ENCODE results near the gene AOC2.
"Not testable (repeated sequence)": the region's sequence is repeated elsewhere in the genome, so short reads cannot be mapped to it uniquely, and the experiment has no call there.

AOC2 gene

DNA sequence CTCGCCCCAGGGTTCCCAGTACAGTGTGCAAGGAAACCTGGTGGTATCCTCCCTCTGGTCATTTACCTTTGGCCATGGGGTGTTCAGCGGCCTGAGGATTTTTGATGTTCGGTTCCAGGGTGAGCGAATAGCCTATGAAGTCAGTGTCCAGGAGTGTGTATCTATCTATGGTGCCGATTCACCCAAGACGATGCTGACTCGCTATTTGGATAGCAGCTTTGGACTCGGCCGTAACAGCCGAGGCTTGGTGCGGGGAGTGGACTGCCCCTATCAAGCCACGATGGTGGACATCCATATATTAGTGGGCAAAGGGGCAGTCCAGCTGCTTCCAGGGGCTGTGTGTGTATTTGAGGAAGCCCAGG is 1.2 kb downstream of the AOC2 start:
- Histone ChIP-seq H3K27me3 (ENCODE audit: insufficient read depth, insufficient read length) (no peaks in the 10 kb centered on the region), H3K4me3 (ENCODE audit: insufficient read length, low read depth) (no peak overlapping the region), H3K9me3 (ENCODE audit: insufficient read depth, low read length) (no peaks in the 10 kb centered on the region), H3K36me3 (ENCODE audit: insufficient read depth, insufficient read length, low read length) (peaks cover 56% of the 10 kb centered on the region), H3K9ac (ENCODE audit: insufficient read length, low read depth) (no peak overlapping the region), H3K4me1 (ENCODE audit: insufficient read depth, insufficient read length) (no peaks in the 10 kb centered on the region)
- TF ChIP-seq ZNF274 (IDR thresholded peaks at IDR 0.05; ENCODE audit: low read depth, low read length) (no peak), SUZ12 (IDR thresholded peaks at IDR 0.05; ENCODE audit: extremely low read depth, insufficient read depth, insufficient read length) (no peak), YY1 (IDR thresholded peaks at IDR 0.05; ENCODE audit: insufficient read depth, insufficient read length) (no peak)
- no peak for DNase-seq (ENCODE audit: low read depth, low spot score)

DNA sequence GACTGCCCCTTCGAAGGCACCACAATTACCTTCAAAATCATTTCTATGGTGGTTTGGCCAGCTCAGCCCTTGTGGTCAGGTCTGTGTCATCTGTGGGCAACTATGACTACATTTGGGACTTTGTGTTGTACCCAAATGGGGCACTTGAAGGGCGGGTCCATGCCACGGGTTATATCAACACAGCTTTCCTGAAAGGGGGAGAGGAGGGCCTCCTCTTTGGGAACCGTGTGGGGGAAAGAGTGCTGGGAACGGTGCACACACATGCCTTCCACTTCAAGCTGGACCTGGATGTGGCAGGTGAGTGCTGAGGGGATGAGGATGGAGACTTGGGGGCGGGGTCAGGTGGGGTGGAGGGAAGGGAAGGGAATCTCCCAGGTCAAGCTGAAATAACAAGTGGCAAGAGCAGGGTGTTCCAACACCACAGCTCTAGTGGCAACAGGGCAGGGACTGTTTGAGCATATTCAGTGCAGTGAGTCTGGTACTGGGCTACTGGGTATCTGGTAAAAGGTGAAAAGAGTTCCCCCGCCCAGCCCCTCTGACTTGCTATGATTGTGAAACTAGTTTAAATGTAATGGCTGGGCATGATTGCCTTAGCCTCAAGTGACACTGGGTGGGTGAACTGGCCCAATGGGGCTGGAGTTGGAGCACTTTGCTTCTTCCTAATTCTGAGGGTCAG is 1.7 kb downstream of the AOC2 start:
- peaks cover 53% of the 10 kb centered on the region for H3K36me3 ChIP-seq (ENCODE audit: insufficient read depth, insufficient read length, low read length)
- no peaks in the 10 kb centered on the region for H3K27me3 ChIP-seq (ENCODE audit: insufficient read depth, insufficient read length)
- no peaks in the 10 kb centered on the region for H3K4me1 ChIP-seq (ENCODE audit: insufficient read depth, insufficient read length)
- no peak for TF ChIP-seq YY1 (IDR thresholded peaks at IDR 0.05; ENCODE audit: insufficient read depth, insufficient read length)
- TF ChIP-seq ZNF274 (IDR thresholded peaks at IDR 0.05; ENCODE audit: low read depth, low read length) = no peak
- no peak for TF ChIP-seq SUZ12 (IDR thresholded peaks at IDR 0.05; ENCODE audit: extremely low read depth, insufficient read depth, insufficient read length)
- no peak overlapping the region for H3K9ac ChIP-seq (ENCODE audit: insufficient read length, low read depth)
- DNase-seq (ENCODE audit: low read depth, low spot score) = no peak
- no peaks in the 10 kb centered on the region for H3K9me3 ChIP-seq (ENCODE audit: insufficient read depth, low read length)
- H3K4me3 ChIP-seq (ENCODE audit: insufficient read length, low read depth) = no peak overlapping the region

DNA sequence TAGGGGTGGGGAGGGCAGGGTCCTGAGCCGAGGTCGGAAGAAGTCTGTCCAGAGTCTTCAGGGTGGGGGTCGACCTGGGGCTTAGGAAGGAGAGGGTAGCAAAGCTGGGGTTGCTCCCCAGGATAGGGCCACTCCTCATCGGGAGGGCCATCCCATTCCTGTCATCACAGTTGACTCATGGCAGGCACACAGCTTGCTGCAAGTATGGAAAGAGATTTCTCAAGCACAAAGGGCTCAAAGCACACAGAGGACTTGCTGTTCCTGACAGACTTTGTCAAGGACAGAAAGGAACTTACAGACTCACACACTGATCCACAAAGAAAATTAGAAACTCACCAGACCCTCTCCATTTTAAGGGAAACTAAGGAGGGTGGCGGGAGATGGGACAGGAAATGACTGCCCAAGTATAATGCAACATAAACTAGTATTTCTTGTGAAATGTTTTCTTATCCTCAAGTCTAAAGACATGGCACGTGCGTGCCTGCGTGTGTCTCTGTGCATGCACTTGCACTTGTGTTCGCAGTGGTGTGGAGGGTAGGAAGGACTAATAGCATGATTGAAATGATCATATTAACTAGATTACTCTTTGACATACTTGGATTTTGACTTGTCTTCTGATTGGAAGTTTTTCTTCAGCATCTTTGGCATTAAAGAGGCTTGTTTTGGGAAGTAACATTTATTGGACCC is 2.4 kb downstream of the AOC2 start:
- peaks cover 47% of the 10 kb centered on the region for H3K36me3 ChIP-seq (ENCODE audit: insufficient read depth, insufficient read length, low read length)
- no peak for TF ChIP-seq ZNF274 (IDR thresholded peaks at IDR 0.05; ENCODE audit: low read depth, low read length)
- TF ChIP-seq YY1 (IDR thresholded peaks at IDR 0.05; ENCODE audit: insufficient read depth, insufficient read length) = no peak
- TF ChIP-seq SUZ12 (IDR thresholded peaks at IDR 0.05; ENCODE audit: extremely low read depth, insufficient read depth, insufficient read length) = no peak
- no peak overlapping the region for H3K9ac ChIP-seq (ENCODE audit: insufficient read length, low read depth)
- no peaks in the 10 kb centered on the region for H3K4me1 ChIP-seq (ENCODE audit: insufficient read depth, insufficient read length)
- no peaks in the 10 kb centered on the region for H3K27me3 ChIP-seq (ENCODE audit: insufficient read depth, insufficient read length)
- no peak overlapping the region for H3K4me3 ChIP-seq (ENCODE audit: insufficient read length, low read depth)
- H3K9me3 ChIP-seq (ENCODE audit: insufficient read depth, low read length) = no peaks in the 10 kb centered on the region
- DNase-seq (ENCODE audit: low read depth, low spot score) = no peak

DNA sequence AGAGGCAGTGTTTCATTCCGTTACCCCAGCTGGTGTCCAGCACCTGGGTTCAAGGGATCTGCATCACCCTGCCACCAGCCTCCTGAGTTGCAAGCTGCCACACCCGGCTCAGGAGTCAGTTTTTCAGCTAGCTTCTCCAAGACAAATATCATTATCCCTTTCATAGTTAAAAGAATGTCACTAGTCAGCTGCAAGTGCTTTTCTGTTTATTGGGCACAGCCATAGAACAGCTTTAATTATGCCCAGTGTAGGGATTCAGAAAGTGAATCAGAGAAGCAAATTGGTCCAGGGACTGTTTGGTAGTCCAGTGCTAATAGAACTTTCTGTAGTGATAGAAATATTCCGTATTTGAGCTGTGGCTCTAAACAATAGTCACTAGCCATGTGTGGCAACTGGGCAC is 3.7 kb downstream of the AOC2 start:
- Histone ChIP-seq H3K9ac (ENCODE audit: insufficient read length, low read depth) (no peak overlapping the region), H3K4me1 (ENCODE audit: insufficient read depth, insufficient read length) (no peaks in the 10 kb centered on the region), H3K36me3 (ENCODE audit: insufficient read depth, insufficient read length, low read length) (peaks cover 33% of the 10 kb centered on the region), H3K27me3 (ENCODE audit: insufficient read depth, insufficient read length) (no peaks in the 10 kb centered on the region), H3K9me3 (ENCODE audit: insufficient read depth, low read length) (no peaks in the 10 kb centered on the region), H3K4me3 (ENCODE audit: insufficient read length, low read depth) (no peak overlapping the region)
- TF ChIP-seq SUZ12 (IDR thresholded peaks at IDR 0.05; ENCODE audit: extremely low read depth, insufficient read depth, insufficient read length) = no peak
- no peak for TF ChIP-seq ZNF274 (IDR thresholded peaks at IDR 0.05; ENCODE audit: low read depth, low read length)
- no peak for TF ChIP-seq YY1 (IDR thresholded peaks at IDR 0.05; ENCODE audit: insufficient read depth, insufficient read length)
- no peak for DNase-seq (ENCODE audit: low read depth, low spot score)

DNA sequence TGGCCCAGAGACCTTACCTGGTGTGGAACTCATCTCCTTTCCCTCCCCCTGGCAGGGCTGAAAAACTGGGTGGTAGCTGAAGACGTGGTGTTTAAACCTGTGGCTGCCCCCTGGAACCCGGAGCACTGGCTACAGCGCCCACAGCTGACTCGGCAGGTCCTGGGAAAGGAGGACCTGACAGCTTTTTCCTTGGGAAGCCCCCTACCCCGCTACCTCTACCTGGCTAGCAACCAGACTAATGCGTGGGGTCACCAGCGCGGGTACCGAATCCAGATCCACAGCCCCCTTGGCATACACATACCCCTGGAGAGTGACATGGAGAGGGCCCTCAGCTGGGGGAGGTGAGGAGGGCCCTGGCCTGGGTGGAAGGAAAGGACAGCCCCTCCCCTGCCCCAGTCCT is 4.7 kb downstream of the AOC2 start:
- Histone ChIP-seq H3K4me3 (ENCODE audit: insufficient read length, low read depth) (no peak overlapping the region), H3K9me3 (ENCODE audit: insufficient read depth, low read length) (no peaks in the 10 kb centered on the region), H3K9ac (ENCODE audit: insufficient read length, low read depth) (no peak overlapping the region), H3K27me3 (ENCODE audit: insufficient read depth, insufficient read length) (no peaks in the 10 kb centered on the region), H3K36me3 (ENCODE audit: insufficient read depth, insufficient read length, low read length) (peaks cover 24% of the 10 kb centered on the region), H3K4me1 (ENCODE audit: insufficient read depth, insufficient read length) (no peaks in the 10 kb centered on the region)
- TF ChIP-seq ZNF274 (IDR thresholded peaks at IDR 0.05; ENCODE audit: low read depth, low read length) (no peak), SUZ12 (IDR thresholded peaks at IDR 0.05; ENCODE audit: extremely low read depth, insufficient read depth, insufficient read length) (no peak), YY1 (IDR thresholded peaks at IDR 0.05; ENCODE audit: insufficient read depth, insufficient read length) (no peak)
- DNase-seq (ENCODE audit: low read depth, low spot score) = no peak

DNA sequence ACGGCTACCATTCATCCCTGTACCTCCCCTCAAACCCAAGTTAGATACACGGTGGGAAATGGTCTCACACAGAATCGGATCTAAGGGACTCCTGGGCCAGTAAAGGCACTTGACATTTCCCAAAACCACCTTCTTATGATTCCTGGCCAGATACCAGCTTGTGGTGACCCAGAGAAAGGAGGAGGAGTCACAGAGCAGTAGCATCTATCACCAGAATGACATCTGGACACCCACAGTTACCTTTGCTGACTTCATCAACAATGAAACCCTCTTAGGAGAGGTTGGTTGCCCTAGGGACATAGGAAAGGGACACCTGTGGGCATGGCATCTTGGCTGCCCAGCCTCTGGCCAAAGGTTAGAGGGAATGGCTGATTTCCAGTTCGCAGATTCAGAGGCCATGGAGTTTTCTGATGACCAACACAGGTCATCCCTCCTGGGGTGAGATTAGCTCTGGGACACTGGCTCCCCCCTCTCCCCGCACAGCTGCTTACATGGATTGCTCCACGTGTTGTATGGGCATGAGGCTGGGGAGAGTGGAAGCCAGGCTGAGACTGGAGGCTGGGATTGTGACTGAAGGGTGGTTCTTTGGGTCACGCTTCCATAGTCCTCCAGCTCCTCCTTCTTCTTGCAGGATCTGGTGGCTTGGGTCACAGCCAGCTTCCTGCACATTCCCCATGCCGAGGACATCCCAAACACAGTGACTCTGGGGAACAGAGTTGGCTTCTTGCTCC is 5.2 kb downstream of the AOC2 start:
- H3K9ac ChIP-seq (ENCODE audit: insufficient read length, low read depth) = no peak overlapping the region
- TF ChIP-seq ZNF274 (IDR thresholded peaks at IDR 0.05; ENCODE audit: low read depth, low read length) (no peak), YY1 (IDR thresholded peaks at IDR 0.05; ENCODE audit: insufficient read depth, insufficient read length) (no peak), SUZ12 (IDR thresholded peaks at IDR 0.05; ENCODE audit: extremely low read depth, insufficient read depth, insufficient read length) (no peak)
- no peak for DNase-seq (ENCODE audit: low read depth, low spot score)
- H3K9me3 ChIP-seq (ENCODE audit: insufficient read depth, low read length) = no peaks in the 10 kb centered on the region
- H3K27me3 ChIP-seq (ENCODE audit: insufficient read depth, insufficient read length) = no peaks in the 10 kb centered on the region
- no peak overlapping the region for H3K4me3 ChIP-seq (ENCODE audit: insufficient read length, low read depth)
- peaks cover 18% of the 10 kb centered on the region for H3K36me3 ChIP-seq (ENCODE audit: insufficient read depth, insufficient read length, low read length)
- H3K4me1 ChIP-seq (ENCODE audit: insufficient read depth, insufficient read length) = no peaks in the 10 kb centered on the region

DNA sequence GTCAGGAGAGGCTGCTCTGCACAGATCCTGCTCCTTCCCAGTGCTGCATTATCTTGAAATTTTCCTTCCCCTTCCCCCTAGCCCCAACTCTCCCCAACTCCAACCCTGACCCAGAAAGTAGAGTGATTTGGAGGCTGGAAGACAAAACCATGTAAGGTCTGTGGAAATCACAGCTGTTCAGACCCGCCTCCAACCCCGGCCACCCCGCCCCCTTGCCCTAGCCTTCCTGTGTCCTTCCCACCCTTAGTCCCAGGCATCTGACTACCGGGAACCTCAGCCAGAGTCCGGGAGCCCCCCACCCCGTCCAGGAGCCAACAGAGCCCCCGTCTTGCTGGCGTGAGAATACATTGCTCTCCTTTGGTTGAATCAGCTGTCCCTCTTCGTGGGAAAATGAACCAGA is 6.6 kb downstream of the AOC2 start, which contains the start of gene AOC3:
Gene AOC3, plus strand, starts transcription at position 246 of the 400 bp plus-strand sequence. Its CDS starts 145 bp downstream, at position 391.
- Histone ChIP-seq H3K27me3 (ENCODE audit: insufficient read depth, insufficient read length) (no peaks in the 10 kb centered on the region), H3K4me3 (ENCODE audit: insufficient read length, low read depth) (no peak within 1 kb of the TSS), H3K36me3 (ENCODE audit: insufficient read depth, insufficient read length, low read length) (peaks cover 4% of the 10 kb centered on the region), H3K9me3 (ENCODE audit: insufficient read depth, low read length) (no peaks in the 10 kb centered on the region), H3K4me1 (ENCODE audit: insufficient read depth, insufficient read length) (no peaks in the 10 kb centered on the region), H3K9ac (ENCODE audit: insufficient read length, low read depth) (no peak within 1 kb of the TSS)
- DNase-seq (ENCODE audit: low read depth, low spot score) = no peak
- TF ChIP-seq YY1 (IDR thresholded peaks at IDR 0.05; ENCODE audit: insufficient read depth, insufficient read length) (no peak), SUZ12 (IDR thresholded peaks at IDR 0.05; ENCODE audit: extremely low read depth, insufficient read depth, insufficient read length) (no peak), ZNF274 (IDR thresholded peaks at IDR 0.05; ENCODE audit: low read depth, low read length) (no peak)

DNA sequence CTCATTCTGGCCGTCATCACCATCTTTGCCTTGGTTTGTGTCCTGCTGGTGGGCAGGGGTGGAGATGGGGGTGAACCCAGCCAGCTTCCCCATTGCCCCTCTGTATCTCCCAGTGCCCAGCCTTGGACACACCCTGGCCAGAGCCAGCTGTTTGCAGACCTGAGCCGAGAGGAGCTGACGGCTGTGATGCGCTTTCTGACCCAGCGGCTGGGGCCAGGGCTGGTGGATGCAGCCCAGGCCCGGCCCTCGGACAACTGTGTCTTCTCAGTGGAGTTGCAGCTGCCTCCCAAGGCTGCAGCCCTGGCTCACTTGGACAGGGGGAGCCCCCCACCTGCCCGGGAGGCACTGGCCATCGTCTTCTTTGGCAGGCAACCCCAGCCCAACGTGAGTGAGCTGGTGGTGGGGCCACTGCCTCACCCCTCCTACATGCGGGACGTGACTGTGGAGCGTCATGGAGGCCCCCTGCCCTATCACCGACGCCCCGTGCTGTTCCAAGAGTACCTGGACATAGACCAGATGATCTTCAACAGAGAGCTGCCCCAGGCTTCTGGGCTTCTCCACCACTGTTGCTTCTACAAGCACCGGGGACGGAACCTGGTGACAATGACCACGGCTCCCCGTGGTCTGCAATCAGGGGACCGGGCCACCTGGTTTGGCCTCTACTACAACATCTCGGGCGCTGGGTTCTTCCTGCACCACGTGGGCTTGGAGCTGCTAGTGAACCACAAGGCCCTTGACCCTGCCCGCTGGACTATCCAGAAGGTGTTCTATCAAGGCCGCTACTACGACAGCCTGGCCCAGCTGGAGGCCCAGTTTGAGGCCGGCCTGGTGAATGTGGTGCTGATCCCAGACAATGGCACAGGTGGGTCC is 7.2 kb downstream of the AOC2 start:
- H3K36me3 ChIP-seq (ENCODE audit: insufficient read depth, insufficient read length, low read length); H3K4me3 ChIP-seq (ENCODE audit: insufficient read length, low read depth); H3K9ac ChIP-seq (ENCODE audit: insufficient read length, low read depth); H3K4me1 ChIP-seq (ENCODE audit: insufficient read depth, insufficient read length); H3K27me3 ChIP-seq (ENCODE audit: insufficient read depth, insufficient read length); DNase-seq (ENCODE audit: low read depth, low spot score); H3K9me3 ChIP-seq (ENCODE audit: insufficient read depth, low read length): not testable (repeated sequence)
